ENCODE measurements around the gene PITPNB. TPM values are rescaled to one million over a fixed set of nuclear protein-coding genes. Genes with fewer than 3 reads are reported as not detected.

The PITPNB gene
- total RNA-seq, 3 donors from 2014 or later: 41.1 to 49.2 (median 47.5) TPM

- TF ChIP-seq CTCF (IDR thresholded peaks at IDR 0.05) (no peak), POLR2A (IDR thresholded peaks at IDR 0.05) (no peak), POLR2AphosphoS5 (IDR thresholded peaks at IDR 0.05) (no peak)
- Histone ChIP-seq H3K27me3 (no peaks in the 10 kb centered on the region), H3K27ac (no peak overlapping the region), H3K4me3 (no peak overlapping the region), H3K4me1 (no peaks in the 10 kb centered on the region), H3K9me3 (no peaks in the 10 kb centered on the region), H3K36me3 (no peaks in the 10 kb centered on the region)
- DNase-seq (ENCODE audit: low spot score in 2 of 2): no peak
- intact Hi-C loops (cut with DNase I; ENCODE audit: low total_unique reads): no loop called here
These were observed 78.6 kb downstream of the PITPNB start for GRCh38 chr22:27840436-27840835.

- Histone ChIP-seq H3K27ac (no peak overlapping the region), H3K4me3 (no peak overlapping the region), H3K36me3 (no peaks in the 10 kb centered on the region), H3K27me3 (no peaks in the 10 kb centered on the region), H3K9me3 (no peaks in the 10 kb centered on the region), H3K4me1 (no peaks in the 10 kb centered on the region)
- intact Hi-C loops (cut with DNase I; ENCODE audit: low total_unique reads): no loop called here
- TF ChIP-seq CTCF (IDR thresholded peaks at IDR 0.05) (no peak), POLR2A (IDR thresholded peaks at IDR 0.05) (no peak), POLR2AphosphoS5 (IDR thresholded peaks at IDR 0.05) (no peak)
- no peak for DNase-seq (ENCODE audit: low spot score in 2 of 2)
These were observed 79.9 kb downstream of the PITPNB start for GRCh38 chr22:27839057-27839660.

GRCh38 chr22:27836181-27836580 lies 82.9 kb downstream of the PITPNB start:
- intact Hi-C loops (cut with DNase I; ENCODE audit: low total_unique reads): no loop called here
- Histone ChIP-seq H3K4me1 (no peaks in the 10 kb centered on the region), H3K4me3 (no peak overlapping the region), H3K36me3 (no peaks in the 10 kb centered on the region), H3K27me3 (no peaks in the 10 kb centered on the region), H3K27ac (peak overlapping the region in 1 of 2 donors; percentile 27), H3K9me3 (no peaks in the 10 kb centered on the region)
- no peak for TF ChIP-seq POLR2AphosphoS5 (IDR thresholded peaks at IDR 0.05)
- no peak for TF ChIP-seq POLR2A (IDR thresholded peaks at IDR 0.05)
- TF ChIP-seq CTCF (IDR thresholded peaks at IDR 0.05): no peak
- no peak for DNase-seq (ENCODE audit: low spot score in 2 of 2)

- TF ChIP-seq POLR2AphosphoS5 (IDR thresholded peaks at IDR 0.05) (no peak), CTCF (IDR thresholded peaks at IDR 0.05) (no peak), POLR2A (IDR thresholded peaks at IDR 0.05) (no peak)
- DNase-seq (ENCODE audit: low spot score in 2 of 2): no peak
- intact Hi-C loops (cut with DNase I; ENCODE audit: low total_unique reads): no loop called here
These were observed 83.6 kb downstream of the PITPNB start for GRCh38 chr22:27835446-27835845.

GRCh38 chr22:27834364-27835185 lies 84.5 kb downstream of the PITPNB start:
- H3K36me3 ChIP-seq: no peaks in the 10 kb centered on the region
- no peaks in the 10 kb centered on the region for H3K4me1 ChIP-seq
- H3K4me3 ChIP-seq: no peak overlapping the region
- no peaks in the 10 kb centered on the region for H3K9me3 ChIP-seq
- intact Hi-C loops (cut with DNase I; ENCODE audit: low total_unique reads): no loop called here
- H3K27ac ChIP-seq: no peak overlapping the region
- no peak for DNase-seq (ENCODE audit: low spot score in 2 of 2)
- TF ChIP-seq POLR2AphosphoS5 (IDR thresholded peaks at IDR 0.05) (no peak), POLR2A (IDR thresholded peaks at IDR 0.05) (no peak), CTCF (IDR thresholded peaks at IDR 0.05) (no peak)
- H3K27me3 ChIP-seq: no peaks in the 10 kb centered on the region

More at GRCh38 chr22:27835446-27835845, 83.6 kb downstream of the PITPNB start:
- Histone ChIP-seq H3K4me1 (no peaks in the 10 kb centered on the region), H3K36me3 (no peaks in the 10 kb centered on the region), H3K4me3 (no peak overlapping the region), H3K27me3 (no peaks in the 10 kb centered on the region), H3K27ac (no peak overlapping the region), H3K9me3 (no peaks in the 10 kb centered on the region)

Measured in breast epithelium (tissue), 4 donors.